Gastrocnemius medialis (tissue), 4 donors: ENCODE results near the gene ECE1. TPM values are rescaled to one million over a fixed set of nuclear protein-coding genes. Genes with fewer than 3 reads are reported as not detected.

Experiments
- ATAC-seq, 2 donors: fragments of 150-250 bp; one replicate each; pipeline ENCODE4 v1.9.1; 2016
- DNase-seq, 2 donors: peaks; one replicate each; pipeline ENCODE4 v3.0.0-alpha.2; 2019
- H3K27ac ChIP-seq, 4 donors: fragments of 200-600 bp; sonication (generic); 1 replicate in 1 of 4; 2 replicates in 3 of 4; pipeline ENCODE4 v1.5.1; 2016 to 2018; ENCODE audit warnings: mild to moderate bottlenecking in 2 of 4, moderate library complexity in 1 of 4
- H3K27me3 ChIP-seq, 3 donors: fragments of 200-600 bp; sonication (generic) in 2 of 3; 1 replicate in 1 of 3; 2 replicates in 2 of 3; pipeline versions ENCODE4 v1.5.1 to v1.6.0; 2016 to 2019; ENCODE audit warnings: mild to moderate bottlenecking in 1 of 3, moderate library complexity in 1 of 3
- H3K36me3 ChIP-seq, 2 donors: fragments of 200-600 bp; sonication (generic) in 1 of 2; one replicate each; pipeline ENCODE4 v1.5.1; 2017 to 2018
- H3K4me1 ChIP-seq, 2 donors: fragments of 200-600 bp; sonication (generic) in 1 of 2; one replicate each; pipeline ENCODE4 v1.5.1; 2016 to 2017; ENCODE audit warnings: mild to moderate bottlenecking in 2 of 2
- H3K4me3 ChIP-seq, 4 donors: fragments of 200-600 bp; sonication (generic) in 3 of 4; 1 replicate in 1 of 4; 2 replicates in 3 of 4; pipeline ENCODE4 v1.5.1; 2016 to 2019; ENCODE audit warnings: mild to moderate bottlenecking in 2 of 4
- H3K9me3 ChIP-seq, 3 donors: fragments of 200-600 bp; sonication (generic) in 2 of 3; 1 replicate in 1 of 3; 2 replicates in 2 of 3; pipeline ENCODE4 v1.5.1; 2016 to 2019
- CTCF ChIP-seq, 5 experiments: fragments of 450-650 bp in 3 of 5; fragments of 200-600 bp in 2 of 5; sonication (generic) in 2 of 5; IDR thresholded peaks in 4 of 5; conservative IDR thresholded peaks in 1 of 5; 1 replicate in 4 of 5; 2 replicates in 1 of 5; pipeline ENCODE4 v1.5.1; 2016 to 2019; ENCODE audit warnings: antibody characterized with exemption in 5 of 5, mild to moderate bottlenecking in 3 of 5, moderate library complexity in 3 of 5
- POLR2A ChIP-seq, 2 donors: fragments of 450-650 bp; IDR thresholded peaks; one replicate each; pipeline ENCODE4 v1.6.1; 2017; ENCODE audit warnings: antibody characterized with exemption in 2 of 2, mild to moderate bottlenecking in 2 of 2, moderate library complexity in 2 of 2
- in situ Hi-C, 4 donors: fragments of 200-750 bp; cut with MboI; loops; one replicate each; pipeline versions ENCODE4 v1.15.0 to v1.8.0; 2017; ENCODE audit warnings: low sequenced_read_pairs in 4 of 4
- intact Hi-C: fragments of 100-400 bp; cut with DNase I; formaldehyde crosslinking; loops from one replicate; pipeline ENCODE4 v1.15.1; 2023; ENCODE audit warnings: low total_unique reads
- total RNA-seq, 4 donors: library from RNA; depleted of rRNA; stranded (reverse); fragments of >200 nt; gene quantifications; one replicate each; pipeline versions ENCODE4 v1.1.0 to v1.2.3, GENCODE V29; 2016

The ECE1 gene
- total RNA-seq, 4 donors from 2014 or later, result 17.1 to 39.9 (median 26.7) TPM

GRCh38 chr1:21255284-21255942 lies 34.9 kb downstream of the ECE1 start:
- H3K4me1 ChIP-seq, result peaks cover 0 to 3% of the 10 kb centered on the region in 2 donors
- peak; percentile 38 to 73 for DNase-seq
- TF ChIP-seq CTCF (IDR thresholded peaks at IDR 0.05 in 4 of 5, conservative IDR thresholded peaks at IDR 0.05 in 1 of 5), result peak; percentile 70 to 84 (median 83)
- no peak for TF ChIP-seq POLR2A (IDR thresholded peaks at IDR 0.05)
- intact Hi-C loops (no loop called here), in situ Hi-C loops (no loop called here)
- H3K4me3 ChIP-seq, result no peak overlapping the region
- peaks cover 0 to 6% of the 10 kb centered on the region in 2 donors for H3K36me3 ChIP-seq
- no peaks in the 10 kb centered on the region for H3K9me3 ChIP-seq
- peak overlapping the region in 2 of 4 donors; percentile 9 to 31 for H3K27ac ChIP-seq
- no peaks in the 10 kb centered on the region for H3K27me3 ChIP-seq
- peak; percentile 71 to 79 for ATAC-seq

DNA sequence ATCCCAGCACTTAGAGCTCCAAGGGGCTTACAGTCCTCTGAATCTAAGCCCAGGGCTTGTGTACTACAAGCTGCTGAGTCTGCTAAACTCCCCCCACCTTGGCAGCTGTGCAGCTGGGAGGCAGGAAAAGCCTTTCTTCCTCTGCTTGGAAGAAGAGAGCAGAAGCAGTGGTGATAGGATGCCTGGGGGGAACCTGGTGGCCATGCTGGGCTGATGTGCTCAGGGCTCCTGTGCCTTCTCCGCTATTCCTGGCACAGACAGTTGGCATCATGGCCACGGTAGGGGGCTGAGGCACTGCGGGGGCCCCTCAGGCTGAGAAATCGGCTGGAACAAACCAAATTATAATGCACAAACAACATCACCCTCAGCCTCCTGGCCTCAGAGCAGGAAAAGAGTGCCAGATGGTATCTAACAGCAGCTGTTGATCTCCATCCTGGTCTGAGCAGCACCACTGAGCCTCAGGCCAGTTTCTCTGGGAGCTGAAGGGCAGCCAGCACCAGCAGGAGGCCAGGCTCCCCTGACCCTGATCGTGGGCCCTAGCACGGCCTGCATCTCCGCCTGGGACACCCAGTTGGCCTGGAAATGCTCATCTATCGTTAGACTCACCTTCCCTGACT lies 35.8 kb downstream of the ECE1 start:
- in situ Hi-C loops, result no loop called here
- Histone ChIP-seq H3K4me1 (peaks cover 0 to 3% of the 10 kb centered on the region in 2 donors), H3K9me3 (no peaks in the 10 kb centered on the region), H3K27me3 (no peaks in the 10 kb centered on the region), H3K36me3 (peaks cover 0 to 6% of the 10 kb centered on the region in 2 donors), H3K4me3 (no peak overlapping the region), H3K27ac (peak overlapping the region; percentile 9 to 44 (median 22))
- TF ChIP-seq CTCF (IDR thresholded peaks at IDR 0.05 in 4 of 5, conservative IDR thresholded peaks at IDR 0.05 in 1 of 5) (no peak), POLR2A (IDR thresholded peaks at IDR 0.05) (no peak)
- ATAC-seq (peak; percentile 32 to 46), DNase-seq (peak; percentile 28 to 31)
- intact Hi-C loops, result loop anchor here (1.0 kb wide), 1 partner anchor 114 kb away; no protein-coding TSS in a partner anchor

DNA sequence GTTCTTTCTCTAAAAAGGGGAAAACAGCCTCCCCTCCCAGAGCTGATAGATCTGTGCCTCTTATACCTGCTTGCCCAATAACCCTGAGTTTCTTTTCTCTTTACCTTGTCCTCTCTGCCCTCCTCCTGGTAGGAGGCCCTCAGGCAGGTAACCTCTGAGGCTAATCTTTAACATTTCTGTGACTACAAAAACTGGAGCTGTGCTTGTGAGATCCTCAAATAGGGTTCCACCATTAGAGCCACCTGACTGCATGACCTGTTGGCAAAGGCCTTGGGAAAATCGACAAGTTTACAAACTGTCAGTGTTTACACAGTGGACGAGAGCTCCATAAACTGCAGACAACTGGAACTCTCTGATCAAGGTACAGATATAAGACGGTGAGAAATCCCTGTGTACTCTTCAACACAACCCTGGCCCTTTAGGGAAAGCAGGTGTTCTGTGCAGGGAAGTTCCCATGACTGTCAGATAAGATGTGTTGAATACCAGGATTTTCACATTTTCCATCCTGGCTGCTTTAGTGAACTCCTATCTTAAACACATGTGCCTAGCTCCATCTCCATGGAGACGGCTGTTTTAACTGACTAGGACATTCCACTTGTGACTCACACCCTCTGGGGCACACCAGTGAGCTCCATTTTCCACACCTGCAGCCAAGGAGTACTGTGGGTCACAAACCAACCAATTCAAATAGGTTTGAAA lies 38.3 kb downstream of the ECE1 start:
- DNase-seq (peak in 1 of 2 donors; percentile 62), ATAC-seq (peak; percentile 34 to 59)
- H3K4me3 ChIP-seq, result no peak overlapping the region
- H3K36me3 ChIP-seq, result peaks cover 0 to 6% of the 10 kb centered on the region in 2 donors
- intact Hi-C loops (no loop called here), in situ Hi-C loops (no loop called here)
- peak overlapping the region in 1 of 4 donors; percentile 53 for H3K27ac ChIP-seq
- H3K9me3 ChIP-seq, result no peaks in the 10 kb centered on the region
- TF ChIP-seq POLR2A (IDR thresholded peaks at IDR 0.05) (no peak), CTCF (IDR thresholded peaks at IDR 0.05 in 4 of 5, conservative IDR thresholded peaks at IDR 0.05 in 1 of 5) (no peak)
- peaks cover 0 to 3% of the 10 kb centered on the region in 2 donors for H3K4me1 ChIP-seq
- H3K27me3 ChIP-seq, result no peaks in the 10 kb centered on the region

GRCh38 chr1:21249940-21250493 lies 40.2 kb downstream of the ECE1 start:
- Histone ChIP-seq H3K36me3 (peaks cover 0 to 8% of the 10 kb centered on the region in 2 donors), H3K4me3 (no peak overlapping the region), H3K27me3 (no peaks in the 10 kb centered on the region), H3K9me3 (no peaks in the 10 kb centered on the region), H3K4me1 (peaks cover 0 to 3% of the 10 kb centered on the region in 2 donors), H3K27ac (no peak overlapping the region)
- TF ChIP-seq CTCF (IDR thresholded peaks at IDR 0.05 in 4 of 5, conservative IDR thresholded peaks at IDR 0.05 in 1 of 5), result no peak
- no peak for TF ChIP-seq POLR2A (IDR thresholded peaks at IDR 0.05)
- DNase-seq (no peak), ATAC-seq (no peak)
- in situ Hi-C loops, result loop anchor here in 1 of 4 donors (25.0 kb wide), 1 partner anchor 412 kb away; the partner anchor contains the start of gene RAP1GAP
- intact Hi-C loops, result no loop called here
